HG03039 (cell line): ENCODE data around the gene TMEM109.

Experiments
- ATAC-seq: cut with Tn5 transposase; IDR thresholded peaks from one replicate; pipeline ENCODE4 v1.9.1; 2021; ENCODE audit warnings: mild to moderate bottlenecking, moderate library complexity; ENCODE audit not compliant: unreplicated experiment

TMEM109 gene

GRCh38 chr11:60878245-60879101 lies 35.5 kb upstream of the TMEM109 start:
- ATAC-seq: no peak

GRCh38 chr11:60879104-60879503 lies 34.9 kb upstream of the TMEM109 start:
- ATAC-seq: no peak

- no peak for ATAC-seq
These were observed 33.9 kb upstream of the TMEM109 start for GRCh38 chr11:60879971-60880588.

- ATAC-seq: no peak
These were observed 33.2 kb upstream of the TMEM109 start for GRCh38 chr11:60880643-60881282.

- no peak for ATAC-seq
These were observed 26.4 kb upstream of the TMEM109 start for GRCh38 chr11:60887556-60887955.

- ATAC-seq: no peak
These were observed 24.1 kb upstream of the TMEM109 start for GRCh38 chr11:60889869-60890311.

- ATAC-seq: no peak
These were observed 23.3 kb upstream of the TMEM109 start for GRCh38 chr11:60890696-60891095.

GRCh38 chr11:60891103-60891741 lies 22.7 kb upstream of the TMEM109 start:
- no peak for ATAC-seq

- no peak for ATAC-seq
These were observed 18.3 kb upstream of the TMEM109 start for GRCh38 chr11:60895687-60896086.

- no peak for ATAC-seq
These were observed 16.5 kb upstream of the TMEM109 start for GRCh38 chr11:60897496-60897895.

- no peak for ATAC-seq
These were observed 14.7 kb upstream of the TMEM109 start for GRCh38 chr11:60899046-60899936.

GRCh38 chr11:60899977-60900376 lies 14.0 kb upstream of the TMEM109 start:
- ATAC-seq: no peak

- ATAC-seq: no peak
These were observed 13.1 kb upstream of the TMEM109 start for GRCh38 chr11:60900673-60901404.

GRCh38 chr11:60902625-60903024 lies 11.3 kb upstream of the TMEM109 start:
- ATAC-seq: no peak

- no peak for ATAC-seq
These were observed 8.9 kb upstream of the TMEM109 start for GRCh38 chr11:60905047-60905446.

GRCh38 chr11:60905551-60906113 lies 8.3 kb upstream of the TMEM109 start:
- no peak for ATAC-seq

GRCh38 chr11:60906132-60906972 lies 7.6 kb upstream of the TMEM109 start, which contains the start of gene PRPF19:
Gene PRPF19 (minus strand): TSS chr11:60906585. CDS start chr11:60906382, 203 bp downstream.
- peak; percentile 60 for ATAC-seq

- ATAC-seq: no peak
These were observed 5.2 kb upstream of the TMEM109 start for GRCh38 chr11:60908803-60909202.
